OCI-LY3 (cell line): ENCODE measurements around the gene WDR48.

Experiments
- EZH2phosphoT487 ChIP-seq: fragments of 200-600 bp; shearing (Covaris generic); IDR thresholded peaks from 2 replicates; pipeline ENCODE4 v1.6.1; 2018; ENCODE audit warnings: antibody characterized with exemption, mixed run types, low read depth
- TF ChIP-seq, protein P1 (sequence below): fragments of 200-600, 300-600 bp; sonication (generic); IDR thresholded peaks from 2 replicates; pipeline ENCODE4 v1.5.1; 2014; ENCODE audit warnings: antibody characterized with exemption, low read length, low read depth

DNA sequence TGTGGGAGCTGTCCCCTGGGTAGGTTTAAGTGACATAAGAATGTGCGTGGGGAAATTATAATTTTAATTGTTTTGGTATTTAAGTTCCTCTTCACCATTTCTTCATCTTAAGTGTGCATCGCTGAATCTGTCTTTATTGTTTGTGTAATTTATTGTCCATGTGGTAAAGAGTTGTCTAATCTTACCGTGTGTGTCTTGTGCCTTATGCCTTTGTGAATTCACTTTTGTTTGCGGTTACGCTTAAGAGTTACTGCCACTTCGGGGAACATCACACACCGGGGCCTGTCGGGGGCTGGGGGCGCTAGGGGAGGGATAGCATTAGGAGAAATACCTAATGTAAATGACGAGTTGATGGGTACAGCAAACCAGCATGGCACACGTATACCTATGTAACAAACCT, 767 bp downstream of the WDR48 start:
- TF ChIP-seq, protein P1, sequence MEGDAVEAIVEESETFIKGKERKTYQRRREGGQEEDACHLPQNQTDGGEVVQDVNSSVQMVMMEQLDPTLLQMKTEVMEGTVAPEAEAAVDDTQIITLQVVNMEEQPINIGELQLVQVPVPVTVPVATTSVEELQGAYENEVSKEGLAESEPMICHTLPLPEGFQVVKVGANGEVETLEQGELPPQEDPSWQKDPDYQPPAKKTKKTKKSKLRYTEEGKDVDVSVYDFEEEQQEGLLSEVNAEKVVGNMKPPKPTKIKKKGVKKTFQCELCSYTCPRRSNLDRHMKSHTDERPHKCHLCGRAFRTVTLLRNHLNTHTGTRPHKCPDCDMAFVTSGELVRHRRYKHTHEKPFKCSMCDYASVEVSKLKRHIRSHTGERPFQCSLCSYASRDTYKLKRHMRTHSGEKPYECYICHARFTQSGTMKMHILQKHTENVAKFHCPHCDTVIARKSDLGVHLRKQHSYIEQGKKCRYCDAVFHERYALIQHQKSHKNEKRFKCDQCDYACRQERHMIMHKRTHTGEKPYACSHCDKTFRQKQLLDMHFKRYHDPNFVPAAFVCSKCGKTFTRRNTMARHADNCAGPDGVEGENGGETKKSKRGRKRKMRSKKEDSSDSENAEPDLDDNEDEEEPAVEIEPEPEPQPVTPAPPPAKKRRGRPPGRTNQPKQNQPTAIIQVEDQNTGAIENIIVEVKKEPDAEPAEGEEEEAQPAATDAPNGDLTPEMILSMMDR: no peak
- no peak for TF ChIP-seq EZH2phosphoT487
